HG02884 (cell line): ENCODE data around the gene THAP7.

ENCODE experiments used
- ATAC-seq: cut with Tn5 transposase; IDR thresholded peaks from one replicate; pipeline ENCODE4 v1.9.1; 2021; ENCODE audit warnings: mild to moderate bottlenecking, moderate library complexity; ENCODE audit not compliant: unreplicated experiment

Gene THAP7

GRCh38 chr22:21031545-21032036, 29.7 kb upstream of the THAP7 start:
- ATAC-seq, result no peak

GRCh38 chr22:21030621-21031544, 29.0 kb upstream of the THAP7 start:
- ATAC-seq, result no peak

GRCh38 chr22:21030032-21030431, 28.1 kb upstream of the THAP7 start:
- ATAC-seq, result no peak

- ATAC-seq, result no peak
Measured at GRCh38 chr22:21029486-21030025, 27.6 kb upstream of the THAP7 start.

GRCh38 chr22:21028277-21029251, 26.6 kb upstream of the THAP7 start:
- no peak for ATAC-seq

GRCh38 chr22:21026783-21027692, 25.1 kb upstream of the THAP7 start:
- ATAC-seq, result no peak

GRCh38 chr22:21025763-21026755, 24.1 kb upstream of the THAP7 start:
- ATAC-seq, result no peak

- no peak for ATAC-seq
Measured at GRCh38 chr22:21025266-21025665, 23.3 kb upstream of the THAP7 start.

GRCh38 chr22:21022955-21023614, 21.2 kb upstream of the THAP7 start:
- no peak for ATAC-seq

- ATAC-seq, result no peak
Measured at GRCh38 chr22:21022507-21022906, 20.6 kb upstream of the THAP7 start.

GRCh38 chr22:21020802-21021429, 19.0 kb upstream of the THAP7 start:
- no peak for ATAC-seq

- ATAC-seq, result no peak
Measured at GRCh38 chr22:21018314-21018713, 16.4 kb upstream of the THAP7 start.

GRCh38 chr22:21016644-21017420, 14.9 kb upstream of the THAP7 start:
- no peak for ATAC-seq

GRCh38 chr22:21015466-21016006, 13.6 kb upstream of the THAP7 start:
- ATAC-seq, result no peak

- ATAC-seq, result no peak
Measured at GRCh38 chr22:21014726-21015465, 13.0 kb upstream of the THAP7 start, which contains the start of gene P2RX6. P2RX6 (plus strand) TSS chr22:21015165; CDS start chr22:21015175, 10 bp downstream.

GRCh38 chr22:21014202-21014725, 12.3 kb upstream of the THAP7 start:
- peak; percentile 79 for ATAC-seq
